Fibroblast of peridontal ligament (primary cell): ENCODE results near the gene SLC22A4.

Experiments used
- DNase-seq: peaks from one replicate; pipeline ENCODE4 v3.0.0-alpha.2; 2010; ENCODE audit errors: extremely low read depth

The SLC22A4 gene

GRCh38 chr5:132300577-132301343, 6.6 kb downstream of the SLC22A4 start:
- no peak for DNase-seq

GRCh38 chr5:132301344-132302271, 7.4 kb downstream of the SLC22A4 start:
- DNase-seq, result no peak

- no peak for DNase-seq
Measured at GRCh38 chr5:132302413-132302812, 8.2 kb downstream of the SLC22A4 start.

- DNase-seq, result no peak
Measured at GRCh38 chr5:132303589-132303988, 9.4 kb downstream of the SLC22A4 start.

GRCh38 chr5:132305420-132305819, 11.2 kb downstream of the SLC22A4 start:
- DNase-seq, result no peak

GRCh38 chr5:132308701-132309100, 14.5 kb downstream of the SLC22A4 start:
- no peak for DNase-seq

- no peak for DNase-seq
Measured at GRCh38 chr5:132309679-132310078, 15.5 kb downstream of the SLC22A4 start.

- no peak for DNase-seq
Measured at GRCh38 chr5:132310141-132310834, 16.1 kb downstream of the SLC22A4 start.

- DNase-seq, result peak; percentile 67
Measured at GRCh38 chr5:132313366-132313765, 19.2 kb downstream of the SLC22A4 start.

- DNase-seq, result no peak
Measured at GRCh38 chr5:132313961-132314432, 19.8 kb downstream of the SLC22A4 start.

- DNase-seq, result no peak
Measured at GRCh38 chr5:132315529-132316067, 21.4 kb downstream of the SLC22A4 start.

- DNase-seq, result no peak
Measured at GRCh38 chr5:132319975-132320374, 25.8 kb downstream of the SLC22A4 start.

GRCh38 chr5:132321109-132321721, 27.0 kb downstream of the SLC22A4 start:
- DNase-seq, result no peak

GRCh38 chr5:132322266-132322665, 28.1 kb downstream of the SLC22A4 start:
- DNase-seq, result no peak

GRCh38 chr5:132323202-132323601, 29.0 kb downstream of the SLC22A4 start:
- no peak for DNase-seq

GRCh38 chr5:132325691-132326090, 31.5 kb downstream of the SLC22A4 start:
- no peak for DNase-seq

- peak; percentile 39 for DNase-seq
Measured at GRCh38 chr5:132327252-132327955, 33.2 kb downstream of the SLC22A4 start.

GRCh38 chr5:132334812-132335211, 40.6 kb downstream of the SLC22A4 start:
- DNase-seq, result no peak

- DNase-seq, result no peak
Measured at GRCh38 chr5:132335402-132335801, 41.2 kb downstream of the SLC22A4 start.

GRCh38 chr5:132339502-132339901, 45.3 kb downstream of the SLC22A4 start:
- no peak for DNase-seq
